K562 (cell line): Measurements from ENCODE around the gene SMIM7. TPM values are rescaled to one million over a fixed set of nuclear protein-coding genes. Genes with fewer than 3 reads are reported as not detected.

Experiments
- ATAC-seq: fragments of 200-7000 bp; cut with Tn5 transposase; 3 replicates; pipeline ENCODE4 v1.9.1; 2020; ENCODE audit warnings: moderate library complexity
- BruUV-seq: library from RNA; stranded (reverse); fragments of 400-500 nt; replicated peaks from 2 replicates; lab custom pipeline; 2021; lab: Mats Ljungman, UMichigan
- CTCF ChIA-PET: fragments of 300-600 bp; formaldehyde crosslinking; extraction: SDS; loops from one replicate; lab custom pipeline; 2021; ENCODE audit warnings: low intra/inter-chr PET ratio; lab: Yijun Ruan, JAX
- POLR2A ChIA-PET: fragments of 300-600, 350-650 bp; sonication (Branson Sonifier 250); formaldehyde crosslinking; extraction: SDS; loops from one replicate; lab custom pipeline; 2021; ENCODE audit warnings: antibody characterized with exemption, inconsistent platforms; lab: Yijun Ruan, JAX
- DNase-seq, 4 experiments: peaks; one replicate each; pipeline versions ENCODE4 v3.0.0 to v3.0.0-alpha.2; 2011 to 2018; ENCODE audit warnings: low spot score in 3 of 4, mixed read lengths in 3 of 4; ENCODE audit errors: extremely low read depth in 1 of 4
- FAIRE-seq: peaks from 2 replicates; lab custom pipeline; 2011; peaks lifted over from hg19 to GRCh38; lab: Jason Lieb, UNC
- H2AFZ ChIP-seq: 2 replicates; pipeline ENCODE4 v1.6.0; 2011; ENCODE audit warnings: low read depth, low read length, control low read depth, inconsistent platforms
- H3K27ac ChIP-seq: fragments of 200-600 bp; 3 replicates; pipeline ENCODE4 v1.8.0; 2011; ENCODE audit warnings: low read depth, mild to moderate bottlenecking, control low read depth, inconsistent platforms, low read length, moderate library complexity, mixed read lengths; ENCODE audit errors: extremely low read depth
- H3K27me3 ChIP-seq, 2 experiments: fragments of 300-600 bp in 1 of 2; 2 replicates in 1 of 2; 3 replicates in 1 of 2; pipeline versions ENCODE4 v1.6.0 to v1.8.0; 2011; ENCODE audit warnings: inconsistent platforms in 2 of 2, low read length in 2 of 2, mild to moderate bottlenecking in 1 of 2, mixed read lengths in 1 of 2, moderate library complexity in 1 of 2; ENCODE audit not compliant: control insufficient read depth in 2 of 2, insufficient read depth in 2 of 2
- H3K36me3 ChIP-seq: fragments of 300-600 bp; 3 replicates; pipeline ENCODE4 v1.8.0; 2011; ENCODE audit warnings: mild to moderate bottlenecking, low read length, inconsistent platforms; ENCODE audit not compliant: control insufficient read depth, insufficient read depth
- H3K4me1 ChIP-seq, 2 experiments: fragments of 200-600 bp in 1 of 2; replicated peaks in 1 of 2; 2 replicates in 1 of 2; 3 replicates in 1 of 2; pipeline versions ENCODE4 v1.5.1 to v1.8.0; 2011; ENCODE audit warnings: inconsistent platforms in 2 of 2, low read length in 2 of 2, mild to moderate bottlenecking in 1 of 2, mixed read lengths in 1 of 2, moderate library complexity in 1 of 2; ENCODE audit not compliant: control insufficient read depth in 2 of 2, insufficient read depth in 2 of 2
- H3K4me2 ChIP-seq: 2 replicates; pipeline ENCODE4 v1.6.1; 2011; ENCODE audit warnings: low read length, control low read depth, inconsistent platforms, mixed read lengths; ENCODE audit not compliant: insufficient read depth
- H3K4me3 ChIP-seq: fragments of 200-600 bp; sonication (generic), shearing (Covaris generic); 2 replicates; pipeline ENCODE4 v1.5.1; 2016; ENCODE audit warnings: control low read depth, inconsistent platforms
- H3K79me2 ChIP-seq: fragments of 200-600 bp; 3 replicates; pipeline ENCODE4 v1.8.0; 2011; ENCODE audit warnings: low read length, inconsistent platforms; ENCODE audit not compliant: control insufficient read depth, insufficient read depth
- H3K9ac ChIP-seq, 2 experiments: 2 replicates each; pipeline versions ENCODE4 v1.6.0 to v1.6.1; 2011; ENCODE audit warnings: low read depth in 2 of 2, low read length in 2 of 2, control low read depth in 1 of 2, inconsistent platforms in 1 of 2, mild to moderate bottlenecking in 1 of 2, mixed read lengths in 1 of 2; ENCODE audit not compliant: insufficient read depth in 1 of 2
- H3K9me1 ChIP-seq: one replicate; pipeline ENCODE4 v1.6.0; 2011; ENCODE audit warnings: inconsistent platforms, mild to moderate bottlenecking, low read length, moderate library complexity; ENCODE audit not compliant: control insufficient read depth, insufficient read depth
- H3K9me3 ChIP-seq: replicated peaks from 2 replicates; pipeline ENCODE4 v1.5.1; 2011; ENCODE audit warnings: low read depth, low read length, inconsistent platforms; ENCODE audit not compliant: control insufficient read depth, insufficient read depth
- H4K20me1 ChIP-seq: replicated peaks from 2 replicates; pipeline ENCODE4 v1.6.1; 2011; ENCODE audit warnings: low read length, inconsistent platforms, mixed read lengths; ENCODE audit not compliant: control insufficient read depth, insufficient read depth
- FOXA1 ChIP-seq: fragments of 450-650 bp; IDR thresholded peaks from 2 replicates; pipeline ENCODE4 v1.6.1; 2016; ENCODE audit warnings: mild to moderate bottlenecking, borderline replicate concordance
- GTF2A2 ChIP-seq: IDR thresholded peaks from 2 replicates; pipeline ENCODE4 v1.6.1; 2016; ENCODE audit warnings: mild to moderate bottlenecking, missing genetic modification characterization, missing compliant biosample characterization
- ILF3 ChIP-seq: fragments of 450-650 bp; IDR thresholded peaks from 2 replicates; pipeline ENCODE4 v1.6.1; 2018; ENCODE audit warnings: antibody characterized with exemption, mild to moderate bottlenecking, moderate library complexity, borderline replicate concordance
- PCBP1 ChIP-seq: fragments of 200-400 bp; formaldehyde crosslinking; IDR thresholded peaks from 2 replicates; pipeline ENCODE4 v1.6.1; 2018; ENCODE audit warnings: mild to moderate bottlenecking, low read depth, low read length; ENCODE audit not compliant: poor library complexity, severe bottlenecking
- RUNX1 ChIP-seq: sonication (generic); IDR thresholded peaks from 2 replicates; pipeline ENCODE4 v1.6.1; 2016; ENCODE audit warnings: antibody characterized with exemption, low read depth
- SMARCA5 ChIP-seq: fragments of 450-650 bp; IDR thresholded peaks from 2 replicates; pipeline ENCODE4 v1.6.1; 2016
- ZBTB34 ChIP-seq: fragments of 250-450 bp; sonication (Bioruptor Pico); IDR thresholded peaks from 2 replicates; pipeline ENCODE4 v1.8.0; 2021; ENCODE audit warnings: mild to moderate bottlenecking, moderate library complexity
- ZC3H4 ChIP-seq: sonication (generic); formaldehyde crosslinking; IDR thresholded peaks from 2 replicates; pipeline ENCODE4 v1.9.0; 2021; ENCODE audit warnings: missing genetic modification reagents, borderline replicate concordance
- ZKSCAN8 ChIP-seq: fragments of 200-800 bp; sonication (Bioruptor generic); IDR thresholded peaks from 2 replicates; pipeline ENCODE4 v1.6.1; 2016; ENCODE audit warnings: missing genetic modification characterization, missing compliant biosample characterization
- ZNF143 ChIP-seq: sonication (generic); formaldehyde crosslinking; IDR thresholded peaks from 2 replicates; pipeline ENCODE4 v1.9.0; 2022; ENCODE audit warnings: mild to moderate bottlenecking, missing genetic modification reagents
- ZNF395 ChIP-seq: fragments of 200-800 bp; sonication (Bioruptor generic); IDR thresholded peaks from 2 replicates; pipeline ENCODE4 v1.6.1; 2017; ENCODE audit warnings: missing genetic modification characterization, missing compliant biosample characterization
- ZNF77 ChIP-seq: fragments of 250-450 bp; sonication (Bioruptor Pico); IDR thresholded peaks from 2 replicates; pipeline ENCODE4 v1.5.0; 2020
- WGBS: fragments of 100-300 bp; shearing (Covaris generic); methylation state at CpG from one replicate; pipeline ENCODE4 v1.1.6; 2016; ENCODE audit warnings: low coverage, mixed read lengths; ENCODE audit not compliant: insufficient coverage; ENCODE audit errors: missing lambda C conversion rate; 5-methylcytosine and 5-hydroxymethylcytosine counted together
- in situ Hi-C: fragments of 300-500 bp; cut with MboI; formaldehyde crosslinking; loops from 4 replicates; pipeline ENCODE4 v1.15.0; 2018; ENCODE audit warnings: inconsistent platforms, mixed read lengths
- intact Hi-C: fragments of 100-400 bp; cut with micrococcal nuclease; formaldehyde crosslinking; loops from 2 replicates; pipeline ENCODE4 v1.14.2; 2022
- polyA plus RNA-seq, 8 experiments: library from polyadenylated mRNA; depleted of rRNA in 4 of 8; stranded (reverse) in 5 of 8; unstranded in 3 of 8; fragments of >200 nt; fragmentation: Nextera tagmentation in 2 of 8; fragmentation: Illumina TruSeq in 1 of 8; extraction: Ambion mirVana in 2 of 8; extraction: Trizol in 1 of 8; gene quantifications; 2 replicates each; pipeline versions ENCODE4 v1.2.1 to v1.2.3, GENCODE V29; 2011 to 2014; ENCODE audit warnings: inconsistent platforms in 1 of 8, missing spikeins in 1 of 8
- total RNA-seq, 7 experiments: library from RNA; depleted of rRNA in 6 of 7; stranded (reverse); fragments of >200 nt in 6 of 7; fragmentation: Illumina TruSeq in 2 of 7; extraction: Trizol in 2 of 7; gene quantifications; 2 replicates each; pipeline versions ENCODE4 v1.2.1 to v1.2.3, GENCODE V29; 2011 to 2021; ENCODE audit warnings: low replicate concordance in 1 of 7

SMIM7 gene
- total and polyA plus RNA-seq, 9 of the 15 experiments (the other 6 are each of a cell fraction or from before 2014, with no cell fraction given), result 55.3 to 265 (median 107) TPM

- H2AFZ ChIP-seq, result no peak overlapping the region
- no peaks in the 10 kb centered on the region for H3K79me2 ChIP-seq
- 0 out of 2 replicates have a peak, but pooled peaks cover 10% of the 10 kb centered on the region for H4K20me1 ChIP-seq
- no peaks in the 10 kb centered on the region for H3K36me3 ChIP-seq
- in situ Hi-C loops, result no loop called here
- no TSS peak for BruUV-seq
- ChIA-PET POLR2A (interaction anchor here (1.0 kb wide), 1 partner anchor 14 kb away, joined by 3 read pairs; no protein-coding TSS in a partner anchor), CTCF (no interaction called here)
- H3K9me3 ChIP-seq, result no peaks in the 10 kb centered on the region
- H3K4me2 ChIP-seq, result no peak overlapping the region
- intact Hi-C loops, result no loop called here
- FAIRE-seq, result no peak
- no peak overlapping the region for H3K9ac ChIP-seq
- no peak for ATAC-seq
- H3K27ac ChIP-seq, result no peak overlapping the region
- WGBS, result 4% methylated on average over 3 of the region's 3 CpGs
- no peaks in the 10 kb centered on the region for H3K9me1 ChIP-seq
- peaks cover 18 to 47% of the 10 kb centered on the region in 2 experiments; a peak in 4 of 5 replicates for H3K27me3 ChIP-seq
- TF ChIP-seq PCBP1 (no peak), ZC3H4 (CRISPR knock-in tag) (no peak), ZNF77 (CRISPR knock-in tag) (no peak), GTF2A2 (tag) (no peak), ILF3 (no peak), RUNX1 (no peak), ZKSCAN8 (CRISPR knock-in tag) (no peak), ZBTB34 (CRISPR knock-in tag) (no peak), FOXA1 (no peak), ZNF395 (CRISPR knock-in tag) (no peak), ZNF143 (CRISPR knock-in tag) (no peak), SMARCA5 (no peak)
- H3K4me1 ChIP-seq, result no peaks in the 10 kb centered on the region; a peak in 1 of 5 replicates
- no peak for DNase-seq
- H3K4me3 ChIP-seq, result no peak overlapping the region
Observed at GRCh38 chr19:16684216-16684615, 24.3 kb upstream of the SMIM7 start.
